Germinal center (tissue), 1 donor: ENCODE measurements around the gene NXPE2.
A peak's percentile ranks its signal among the peaks of the same experiment; 100 is the strongest.
"Not testable (repeated sequence)": the region's sequence is repeated elsewhere in the genome, so short reads cannot be mapped to it uniquely, and the experiment has no call there.

Experiments
- DNase-seq: peaks from one replicate; pipeline ENCODE4 v3.0.0; 2012; ENCODE audit warnings: mixed read lengths, low spot score

The NXPE2 gene

GRCh38 chr11:114678125-114679036 lies at the start of gene NXPE2:
TSS of gene NXPE2 (plus strand) at chr11:114678527. CDS start at chr11:114678576, 49 bp downstream.
- DNase-seq: no peak

GRCh38 chr11:114631445-114631965 lies 46.8 kb upstream of the NXPE2 start:
- DNase-seq: not testable (repeated sequence)

DNA sequence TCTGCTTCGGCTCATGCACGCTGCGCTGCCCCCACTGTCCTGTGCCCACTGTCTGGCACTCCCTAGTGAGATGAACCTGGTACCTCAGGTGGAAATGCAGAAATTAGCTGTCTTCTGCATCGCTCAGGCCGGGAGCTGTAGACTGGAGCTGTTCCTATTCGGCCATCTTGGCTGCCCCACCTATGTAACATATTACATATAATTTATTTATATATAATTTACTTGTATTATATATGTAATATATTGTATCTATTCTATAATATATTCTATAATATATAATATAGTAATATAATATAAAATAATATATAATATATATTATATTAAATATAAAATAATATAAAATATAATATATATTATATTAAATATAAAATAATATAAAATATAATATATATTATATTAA lies 38.9 kb upstream of the NXPE2 start:
- DNase-seq: not testable (repeated sequence)

DNA sequence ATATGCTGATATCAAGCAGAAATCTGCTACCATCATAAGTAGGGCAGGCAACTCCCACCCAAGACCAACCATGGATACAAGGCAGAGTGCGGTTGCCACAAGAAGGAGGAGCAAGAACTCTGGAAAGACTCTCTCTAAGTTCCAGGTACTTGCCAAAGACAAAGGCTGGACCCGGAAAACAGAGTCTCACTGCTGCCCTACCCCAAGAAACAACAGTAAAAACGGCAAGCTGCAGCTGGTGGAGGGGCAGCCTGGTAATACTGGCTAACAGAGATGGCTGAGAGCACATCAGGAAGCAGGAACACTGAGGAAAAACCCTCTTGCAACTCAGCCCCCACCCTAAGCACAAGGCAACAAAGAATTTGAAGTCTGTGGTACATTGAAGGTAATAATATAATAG lies 27.7 kb upstream of the NXPE2 start:
- no peak for DNase-seq

GRCh38 chr11:114651145-114651718 lies 27.1 kb upstream of the NXPE2 start:
- DNase-seq: no peak

DNA sequence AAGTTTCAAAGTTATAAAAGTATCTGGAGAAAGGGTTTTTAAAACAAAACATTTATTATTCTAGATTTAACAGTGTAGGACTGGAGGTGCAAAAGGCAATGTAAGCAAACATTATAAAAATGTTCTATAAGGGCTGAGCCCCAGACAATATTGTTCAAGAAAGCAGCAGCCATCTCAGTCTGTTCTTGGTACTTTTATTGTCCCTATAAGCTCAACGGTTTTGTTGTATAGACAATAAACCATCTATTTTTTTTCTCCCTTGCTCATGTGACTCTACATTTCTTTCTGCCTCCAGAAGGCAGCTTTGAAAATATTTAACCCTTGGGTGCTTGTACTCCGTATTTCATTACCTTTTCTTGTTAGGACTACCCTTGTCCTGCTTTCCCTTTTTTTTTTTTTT lies 25.2 kb upstream of the NXPE2 start:
- DNase-seq: no peak

GRCh38 chr11:114664641-114665040 lies 13.7 kb upstream of the NXPE2 start:
- DNase-seq: no peak

DNA sequence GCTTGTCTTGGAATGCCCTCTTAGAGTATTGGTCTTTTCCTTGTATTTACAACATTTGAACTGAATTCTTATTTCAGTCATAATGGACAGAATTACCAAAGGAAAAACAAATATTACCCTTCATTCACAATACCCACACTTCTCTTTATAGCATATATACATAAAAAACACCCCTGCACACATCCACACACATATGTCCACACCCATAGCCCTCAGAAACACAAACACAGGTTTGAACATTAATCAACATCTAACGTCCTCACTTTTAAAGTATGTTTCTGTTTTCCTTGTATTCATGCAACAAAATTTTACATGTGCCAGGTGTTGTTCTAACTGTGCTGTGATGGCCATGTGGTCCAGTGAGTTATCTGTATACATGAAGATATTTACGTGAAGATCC lies 11.6 kb upstream of the NXPE2 start:
- DNase-seq: no peak

- no peak for DNase-seq
Observed at GRCh38 chr11:114668109-114668508, 10.2 kb upstream of the NXPE2 start.

- no peak for DNase-seq
Observed at GRCh38 chr11:114673661-114674060, 4.7 kb upstream of the NXPE2 start.

GRCh38 chr11:114679505-114679904 lies 1.2 kb downstream of the NXPE2 start:
- DNase-seq: no peak

GRCh38 chr11:114683007-114683406 lies 4.7 kb downstream of the NXPE2 start:
- DNase-seq: no peak

GRCh38 chr11:114684636-114685035 lies 6.3 kb downstream of the NXPE2 start:
- no peak for DNase-seq

DNA sequence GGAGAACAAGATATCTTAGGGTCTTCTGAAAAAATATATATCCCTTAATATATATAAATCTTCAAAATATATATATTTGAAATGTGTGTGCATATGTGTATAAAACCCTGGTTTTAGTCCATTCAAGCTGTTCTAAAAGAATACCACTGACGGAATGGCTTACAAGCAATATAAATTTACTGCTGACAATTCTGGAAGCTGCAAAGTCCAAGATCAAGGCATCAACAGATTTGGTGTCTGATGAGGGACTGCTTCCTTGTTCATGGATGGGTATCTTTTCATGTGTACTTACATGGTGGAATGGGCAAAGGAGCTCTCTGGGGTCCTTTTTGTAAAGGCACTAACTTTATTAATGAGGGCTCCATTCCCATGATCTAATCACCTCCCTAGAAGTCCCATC lies 6.8 kb downstream of the NXPE2 start:
- no peak for DNase-seq

DNA sequence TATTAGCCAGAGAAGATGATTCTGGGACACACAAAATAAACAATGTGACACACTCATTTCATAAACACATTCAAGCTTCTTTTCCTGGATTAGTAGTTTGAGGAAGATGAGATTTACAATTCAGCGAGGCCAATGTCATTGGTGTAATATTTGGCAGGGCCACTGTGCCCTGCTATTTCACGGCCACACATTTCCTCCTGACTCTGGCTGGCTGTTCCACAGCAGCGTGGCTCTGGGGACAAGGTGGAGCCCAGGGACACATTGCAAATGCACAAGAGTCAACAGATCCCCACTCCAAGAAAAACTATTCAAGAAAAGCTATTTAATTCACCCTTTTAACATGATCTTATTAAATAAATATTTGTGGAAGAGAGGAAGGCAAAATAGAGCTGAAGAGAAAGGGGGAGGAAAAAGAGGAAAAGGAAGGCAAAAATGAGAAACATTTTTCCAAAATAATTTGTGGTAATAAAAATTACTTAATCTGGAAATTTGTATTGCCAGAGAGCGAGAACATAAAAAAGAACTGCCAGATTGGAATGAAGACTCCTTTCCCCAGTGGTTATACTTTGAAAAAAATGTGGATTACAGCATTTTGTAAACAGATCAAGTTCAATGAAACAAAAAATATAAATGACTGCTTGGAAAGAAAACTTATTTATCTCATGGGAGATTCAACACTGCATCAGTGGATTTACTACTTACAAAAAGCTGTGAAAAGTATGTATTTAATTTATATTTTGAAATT lies 27.1 kb downstream of the NXPE2 start:
- no peak for DNase-seq

GRCh38 chr11:114709960-114710359 lies 31.6 kb downstream of the NXPE2 start:
- no peak for DNase-seq

- DNase-seq: no peak
Observed at GRCh38 chr11:114713756-114714155, 35.4 kb downstream of the NXPE2 start.

- no peak for DNase-seq
Observed at GRCh38 chr11:114719562-114719961, 41.2 kb downstream of the NXPE2 start.

- no peak for DNase-seq
Observed at GRCh38 chr11:114724916-114725524, 46.7 kb downstream of the NXPE2 start.

DNA sequence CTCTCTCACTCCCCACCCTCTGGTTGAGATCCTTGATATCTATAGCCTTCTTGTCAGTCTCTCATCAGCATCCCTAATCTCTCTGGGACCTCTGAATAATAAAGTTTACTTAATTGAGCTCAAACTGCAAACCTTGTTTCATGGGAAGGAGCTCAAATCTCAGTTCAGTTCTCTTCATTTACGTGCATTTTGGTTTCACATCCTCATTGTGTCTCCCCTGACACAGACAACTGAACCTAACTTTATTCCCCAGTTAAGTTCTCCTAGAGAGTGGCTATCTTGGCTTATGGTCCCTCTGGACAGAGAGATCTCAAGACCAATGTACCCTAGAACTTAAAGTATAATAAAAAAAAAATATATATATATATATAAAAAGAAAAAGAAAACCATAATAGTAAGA lies 47.3 kb downstream of the NXPE2 start:
- DNase-seq: no peak

DNA sequence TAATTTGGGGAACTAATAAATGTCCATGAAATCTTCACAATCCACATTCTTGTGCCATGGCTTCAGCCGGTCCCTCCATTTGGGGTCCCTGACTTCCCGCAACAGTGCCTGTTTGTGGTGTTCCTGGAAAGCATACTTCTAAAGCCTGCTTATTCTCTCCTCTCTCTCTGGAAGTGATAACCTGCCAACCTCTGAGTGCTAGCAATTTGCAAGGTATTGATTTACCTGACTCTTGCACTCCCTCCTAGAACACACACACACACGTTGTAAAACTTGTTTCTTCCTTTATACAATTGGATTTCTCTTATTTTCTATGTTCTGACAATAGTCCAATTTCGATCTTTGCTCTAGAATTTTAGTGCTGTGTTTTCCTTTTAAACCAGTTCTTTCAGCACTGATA lies 58.5 kb downstream of the NXPE2 start:
- no peak for DNase-seq

DNA sequence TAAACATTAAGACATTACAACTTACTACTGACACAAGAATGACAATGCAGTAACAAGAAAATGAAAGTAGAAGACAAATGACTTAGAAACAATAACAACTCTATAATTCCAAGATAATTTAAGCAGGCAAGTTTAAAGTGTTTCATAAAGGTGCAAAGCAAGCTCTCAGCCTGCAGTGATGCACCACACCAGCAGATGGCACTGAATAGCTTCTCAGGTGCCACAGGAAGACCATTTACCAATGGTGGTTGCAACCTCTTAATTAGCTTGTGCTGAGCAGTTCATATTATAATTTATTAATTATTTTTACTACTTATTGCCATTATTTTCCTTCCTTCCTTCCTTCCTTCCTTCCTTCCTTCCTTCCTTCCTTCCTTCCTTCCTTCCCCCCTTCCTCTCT lies 60.6 kb downstream of the NXPE2 start:
- DNase-seq: peak; percentile 18
